T47D (cell line): ENCODE results near the gene ILF3.
A peak's percentile ranks its signal among the peaks of the same experiment; 100 is the strongest.
"Not testable (repeated sequence)": the region's sequence is repeated elsewhere in the genome, so short reads cannot be mapped to it uniquely, and the experiment has no call there.

ENCODE experiments used
- DNase-seq, 2 experiments: peaks; one replicate each; pipeline versions ENCODE4 v3.0.0 to v3.0.0-alpha.2; 2011 to 2012; ENCODE audit warnings: low read depth in 1 of 2, low spot score in 1 of 2
- JUND ChIP-seq: IDR thresholded peaks from 2 replicates; pipeline ENCODE4 v1.6.1; 2012; ENCODE audit warnings: low read depth
- in situ Hi-C: cut with HindIII; loops from 2 replicates; pipeline ENCODE4 v1.10.0; 2016; ENCODE audit warnings: low sequenced_read_pairs, low pct_unique_long_range_greater_than_20kb

Gene ILF3

DNA sequence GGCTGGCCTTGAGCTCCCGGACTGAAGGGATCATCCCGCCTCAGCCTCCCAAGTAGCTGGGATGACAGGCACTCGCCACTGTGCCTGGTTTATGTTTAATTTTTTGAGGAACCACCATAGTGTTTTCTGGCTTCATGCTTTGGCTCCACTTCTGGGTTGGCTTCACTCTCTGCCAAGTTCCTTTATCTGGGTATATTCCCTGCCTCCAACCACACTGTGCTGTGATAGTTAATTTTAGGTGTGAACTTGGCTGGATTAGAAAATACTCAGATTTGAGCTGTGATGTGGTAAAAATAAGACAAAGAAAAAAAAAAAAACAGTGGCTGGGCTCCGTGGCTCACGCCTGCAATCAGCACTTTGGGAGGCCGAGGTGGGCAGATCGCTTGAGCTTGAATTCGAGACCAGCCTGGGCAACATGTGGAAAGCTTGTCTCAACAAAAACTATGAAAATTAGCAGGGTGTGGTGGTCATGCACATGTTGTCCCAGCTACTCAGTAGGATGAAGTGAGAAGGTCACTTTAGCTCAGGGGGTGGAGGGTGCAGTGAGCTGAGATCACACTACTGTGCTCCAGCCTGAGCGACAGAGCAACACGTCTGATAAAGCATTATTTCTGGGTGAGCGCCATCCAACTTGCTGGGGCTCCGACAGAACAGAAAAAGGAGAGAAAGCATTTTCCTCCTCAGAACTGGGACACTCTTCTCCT, 7.5 kb upstream of the ILF3 start:
- no peak for TF ChIP-seq JUND
- in situ Hi-C loops: no loop called here
- DNase-seq: no peak

DNA sequence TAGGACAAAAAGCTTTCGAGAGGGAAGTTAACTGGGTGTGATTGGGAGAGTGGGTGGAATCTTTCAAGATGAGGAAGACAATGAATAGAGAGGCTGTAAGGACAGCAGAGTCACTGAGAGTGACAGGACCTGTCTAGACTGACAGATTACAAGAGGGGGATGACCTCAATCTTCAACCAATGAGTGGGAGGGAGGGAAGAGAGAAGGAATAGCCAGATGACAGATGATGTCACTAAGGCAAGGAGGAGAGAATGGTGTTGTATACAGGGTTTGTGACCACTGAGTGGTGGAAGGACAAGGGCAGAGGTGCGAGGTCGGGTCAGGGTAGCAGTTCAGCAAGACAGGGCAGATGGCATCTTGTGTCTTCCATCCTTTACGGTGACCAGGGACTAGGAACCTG, 5.8 kb upstream of the ILF3 start:
- in situ Hi-C loops: no loop called here
- no peak for DNase-seq
- TF ChIP-seq JUND: no peak

DNA sequence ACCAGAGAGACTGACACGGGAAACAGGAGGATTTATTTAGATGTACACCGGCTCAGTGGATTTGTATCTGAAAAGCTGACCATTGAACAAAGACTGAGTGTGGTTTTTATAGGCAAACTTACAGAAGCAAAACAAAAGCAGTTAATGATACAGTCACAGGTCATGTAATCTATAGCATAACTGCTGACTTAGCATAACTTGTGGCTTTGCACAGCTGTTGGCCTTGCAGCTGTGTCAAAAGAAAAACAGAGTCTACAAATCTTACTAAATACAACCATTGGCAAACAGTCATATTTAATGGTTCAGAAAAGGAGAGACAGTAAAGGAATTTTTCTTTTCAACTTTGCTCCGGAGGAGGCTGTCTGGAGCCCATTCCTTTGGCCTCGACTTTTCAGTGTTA, 2.3 kb upstream of the ILF3 start:
- TF ChIP-seq JUND: no peak
- no peak for DNase-seq
- in situ Hi-C loops: no loop called here

DNA sequence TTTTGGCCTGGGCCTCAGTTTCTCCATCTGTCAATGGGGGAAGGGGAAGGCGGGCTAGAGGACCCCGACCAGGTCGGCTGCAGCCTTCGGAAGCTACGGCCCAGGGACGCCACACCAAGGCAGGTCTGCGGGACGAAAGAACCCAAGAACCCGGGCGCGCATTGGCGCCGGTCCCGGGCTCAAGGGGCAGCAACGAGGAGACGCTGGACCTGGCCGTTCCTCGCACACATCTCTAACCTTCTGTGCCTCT, 739 bp upstream of the ILF3 start:
- in situ Hi-C loops: no loop called here

DNA sequence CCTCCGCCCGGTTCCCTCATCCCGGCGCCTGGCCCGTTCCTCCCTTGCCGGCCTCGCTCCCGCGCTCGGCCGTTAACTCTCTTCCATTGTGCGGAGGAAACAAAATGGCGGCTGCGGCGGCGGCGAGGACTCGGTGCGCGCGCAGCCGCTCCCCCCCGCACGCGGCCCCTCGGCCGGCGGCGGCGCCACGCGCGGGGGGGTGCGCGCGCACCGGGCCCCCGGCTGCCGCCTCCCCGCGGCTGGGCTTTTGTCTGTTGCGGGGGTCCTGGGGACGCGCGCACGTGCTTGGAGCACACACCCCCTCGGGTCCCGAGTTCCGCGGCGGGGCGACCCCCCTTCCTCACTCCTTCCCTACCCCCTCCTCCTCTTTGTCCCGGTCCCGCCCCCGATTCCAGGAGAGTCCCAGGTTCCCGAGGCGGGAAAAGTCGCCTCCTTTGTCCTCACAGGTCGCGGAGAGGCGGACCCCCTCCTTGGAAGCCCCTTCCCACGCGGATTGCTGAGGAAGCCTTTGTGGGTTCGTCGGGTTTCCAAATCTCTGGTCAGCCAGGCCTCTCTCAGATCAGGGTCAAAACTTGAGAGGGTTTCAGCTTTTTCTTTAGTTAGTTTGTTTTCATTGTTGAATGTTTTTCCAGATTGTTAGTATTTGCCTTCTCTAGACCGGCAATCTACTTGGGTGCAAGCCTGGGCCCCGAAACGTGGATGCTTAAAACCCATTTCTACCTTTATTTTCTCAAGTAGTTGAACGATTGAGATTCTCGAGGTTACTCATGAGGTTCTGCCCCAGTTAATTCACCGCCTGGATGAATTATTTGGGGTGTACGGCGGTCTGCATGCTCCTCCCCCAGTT, 687 bp downstream of the ILF3 start:
- DNase-seq: peak in 1 of 2 experiments; percentile 33

More for the DNA sequence above, 739 bp upstream of the ILF3 start:
- DNase-seq: no peak
- TF ChIP-seq JUND: no peak

DNA sequence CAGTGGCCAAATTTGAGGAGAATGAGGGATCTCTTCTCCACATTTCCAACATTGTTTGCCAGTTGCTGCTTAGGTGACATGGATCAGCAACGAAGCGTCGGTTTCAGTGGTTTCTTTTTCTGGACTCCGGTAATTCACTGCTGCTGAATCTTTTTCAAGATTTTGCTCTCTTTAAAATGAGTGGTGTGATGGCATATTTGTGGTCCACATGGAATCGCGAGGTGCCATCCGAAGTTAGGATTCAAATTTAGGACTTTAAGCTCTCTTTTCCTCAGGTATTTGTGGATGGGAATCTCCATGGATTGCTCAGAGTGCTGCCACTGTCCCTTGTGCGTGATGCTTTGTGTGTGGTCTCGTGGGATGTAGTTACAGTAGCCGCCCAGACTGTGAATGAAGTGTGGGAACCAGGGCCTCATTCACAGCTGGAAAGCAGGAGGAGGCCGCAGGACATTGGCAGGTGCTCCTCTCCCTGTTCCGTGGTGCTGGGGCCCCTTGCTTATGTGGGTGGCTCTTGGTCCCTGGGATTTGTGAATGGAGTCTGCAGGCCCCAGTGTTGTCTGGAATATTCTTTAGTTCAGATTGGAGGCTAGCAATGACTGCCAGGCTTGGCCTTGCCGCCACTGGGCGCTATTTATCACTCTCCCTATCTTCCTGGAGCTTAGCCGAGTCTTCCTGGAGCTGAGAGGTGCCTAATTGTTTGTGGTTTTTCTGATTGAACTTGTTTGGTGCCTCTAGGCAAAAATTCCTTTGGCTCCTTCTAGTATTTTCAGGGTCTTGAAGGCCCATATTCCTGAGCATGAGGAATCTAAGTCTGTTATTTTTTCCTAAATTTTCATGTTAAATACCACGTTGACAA, 1.5 kb downstream of the ILF3 start:
- no peak for TF ChIP-seq JUND
- in situ Hi-C loops: no loop called here
- DNase-seq: peak in 1 of 2 experiments; percentile 42

More for the DNA sequence above, 687 bp downstream of the ILF3 start:
- TF ChIP-seq JUND: no peak
- in situ Hi-C loops: no loop called here

DNA sequence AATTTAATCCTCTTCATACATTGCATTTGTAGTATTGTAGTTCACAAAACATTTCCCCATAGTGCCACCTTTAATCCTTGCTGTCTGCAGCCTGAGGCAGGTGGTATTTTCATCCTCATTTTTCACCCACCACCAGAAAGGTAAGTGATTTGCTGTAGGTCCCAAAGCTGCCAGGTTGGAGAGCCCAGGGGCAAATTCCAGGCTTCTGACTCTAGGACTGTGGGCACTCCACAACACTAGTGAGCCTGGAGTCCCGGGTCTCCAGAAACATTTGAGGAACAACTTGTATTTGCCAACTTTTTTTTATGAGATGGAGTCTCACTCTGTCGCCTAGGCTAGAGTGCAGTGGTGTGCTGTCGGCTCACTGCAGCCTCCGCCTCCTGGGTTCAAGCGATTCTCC, 6.2 kb downstream of the ILF3 start:
- in situ Hi-C loops: no loop called here
- TF ChIP-seq JUND: no peak
- peak in 1 of 2 experiments; percentile 34 for DNase-seq

DNA sequence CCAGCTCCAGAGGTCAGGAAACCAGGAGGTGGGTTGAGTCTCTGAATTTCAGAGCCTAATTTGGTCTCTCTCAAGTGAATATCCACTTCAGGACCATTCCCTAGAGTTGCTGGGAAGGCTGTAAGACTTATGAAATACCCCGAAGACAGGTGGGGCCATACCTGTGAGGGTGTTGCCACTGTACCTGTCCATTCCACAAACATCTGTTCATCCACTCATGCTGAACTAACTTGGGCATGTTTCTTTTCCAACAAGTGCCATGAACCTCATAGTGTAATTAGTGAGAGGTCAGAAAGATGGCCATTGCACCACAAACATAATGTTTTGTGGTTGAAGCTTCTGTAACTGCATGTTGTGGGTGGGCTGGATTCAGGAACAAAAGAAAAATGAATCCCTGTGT, 7.8 kb downstream of the ILF3 start:
- TF ChIP-seq JUND: no peak
- in situ Hi-C loops: no loop called here
- no peak for DNase-seq

DNA sequence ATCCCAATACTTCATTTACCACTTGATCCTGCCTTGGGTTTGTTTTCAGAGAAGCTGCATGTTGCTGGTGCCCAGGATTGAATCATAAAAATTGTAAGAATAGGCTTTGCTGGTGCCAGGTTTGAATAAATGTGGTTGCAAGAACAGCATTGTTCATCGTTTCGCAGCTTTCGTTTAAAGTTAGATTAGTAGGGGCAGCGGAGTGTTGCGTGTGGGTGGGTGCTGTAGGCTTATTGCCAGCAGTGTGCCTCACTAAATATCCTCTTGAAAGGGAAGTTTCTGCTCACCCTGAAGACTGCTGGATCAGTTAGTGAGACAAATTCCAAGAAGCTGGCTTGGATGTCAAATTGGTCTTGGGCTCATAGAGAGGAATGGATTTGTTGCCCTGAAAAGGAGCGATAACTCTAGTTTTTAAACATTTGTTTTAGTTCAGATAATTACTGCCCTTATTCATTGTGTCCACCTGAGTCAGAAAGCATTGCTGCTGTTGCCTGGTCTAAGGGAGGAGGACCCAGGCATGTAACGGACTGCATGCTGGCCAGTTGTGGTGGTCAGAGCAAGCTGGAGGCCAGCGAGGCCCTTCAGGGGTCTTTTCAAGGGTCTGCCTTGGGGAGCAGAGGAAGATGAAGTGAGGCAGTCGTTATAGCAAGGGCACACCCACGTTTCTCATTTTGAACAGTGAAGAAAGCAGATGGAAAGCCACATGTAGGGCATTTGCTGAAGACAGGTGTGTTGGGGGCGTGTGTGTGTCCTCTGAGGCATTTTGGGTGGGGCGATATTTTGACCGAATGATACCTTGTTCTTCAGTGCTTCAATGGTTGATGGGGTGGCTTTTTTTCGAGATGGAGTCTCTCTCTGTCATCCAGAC, 8.5 kb downstream of the ILF3 start:
- no peak for TF ChIP-seq JUND
- no peak for DNase-seq
- in situ Hi-C loops: no loop called here

DNA sequence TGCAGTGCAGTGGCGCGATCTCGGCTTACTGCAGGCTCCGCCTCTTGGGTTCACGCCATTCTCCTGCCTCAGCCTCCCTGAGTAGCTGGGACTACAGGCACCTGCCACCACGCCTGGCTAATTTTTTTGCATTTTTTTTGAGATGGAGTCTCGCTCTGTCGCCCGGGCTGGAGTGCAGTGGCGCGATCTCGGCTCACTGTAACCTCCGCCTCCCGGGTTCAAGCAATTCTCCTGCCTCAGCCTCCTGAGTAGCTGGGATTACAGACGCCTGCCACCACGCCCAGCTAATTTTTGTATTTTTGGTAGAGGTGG, 9.1 kb downstream of the ILF3 start:
- DNase-seq, in situ Hi-C loops: not testable (repeated sequence)

DNA sequence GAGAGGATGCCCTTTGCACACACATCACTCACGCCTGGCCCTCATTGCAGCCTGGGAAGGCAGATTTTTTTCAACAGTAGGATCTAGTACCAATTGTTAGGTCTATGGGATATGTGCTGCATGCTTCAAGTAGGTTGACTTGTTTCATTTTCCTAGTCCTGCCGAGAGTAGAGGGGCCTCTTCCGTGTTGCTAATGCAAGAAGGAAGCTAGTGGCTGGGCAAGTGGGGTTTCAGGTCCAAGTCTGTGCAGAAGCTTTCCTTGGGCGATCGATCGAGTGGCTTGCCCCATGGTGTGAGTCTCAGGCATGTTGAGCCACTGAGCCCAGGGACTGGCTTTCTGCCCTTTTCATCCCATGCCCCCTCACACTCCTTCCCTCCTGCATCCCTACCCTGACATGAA, 13.7 kb downstream of the ILF3 start:
- DNase-seq: no peak
- no peak for TF ChIP-seq JUND
- in situ Hi-C loops: no loop called here

DNA sequence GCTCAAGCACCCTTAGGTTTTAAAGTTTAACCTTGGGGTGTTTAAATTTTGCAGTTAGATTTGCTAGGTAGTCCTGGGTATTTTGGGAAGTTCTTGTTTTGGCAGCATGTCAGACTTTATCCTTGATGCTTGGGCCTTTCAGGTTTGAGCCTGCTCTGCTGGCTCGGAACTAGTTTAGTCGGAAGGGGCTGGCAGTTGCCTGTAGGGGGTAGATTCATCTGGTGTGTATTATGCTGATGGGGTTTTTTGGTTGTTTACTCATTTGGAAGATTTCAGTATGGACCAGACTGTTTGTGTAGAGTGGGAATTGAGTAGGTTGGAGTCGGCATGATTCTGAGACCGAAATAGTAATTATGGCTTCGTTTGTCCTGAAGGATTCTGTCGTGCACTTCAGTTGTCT, 15.1 kb downstream of the ILF3 start:
- in situ Hi-C loops: no loop called here
- no peak for DNase-seq
- no peak for TF ChIP-seq JUND
